Measurements from ENCODE around the gene SPAG6. TPM values are rescaled to one million over a fixed set of nuclear protein-coding genes. Genes with fewer than 3 reads are reported as not detected.

SPAG6 gene
- total and polyA plus RNA-seq, 2 of the 8 experiments (the other 6 are each of a cell fraction or from before 2014, with no cell fraction given) = 0.14 TPM; not detected in 1

- DNase-seq (ENCODE audit: low read depth in 1 of 2, low spot score in 2 of 2) = no peak
- no peak overlapping the region for H2AK5ac ChIP-seq (ENCODE audit: low read depth, low read length)
- TF ChIP-seq BACH1 (IDR thresholded peaks at IDR 0.05; ENCODE audit: low read length) (no peak), KDM4A (IDR thresholded peaks at IDR 0.05; ENCODE audit: low read depth, low read length, severe bottlenecking) (no peak), POLR2A (IDR thresholded peaks at IDR 0.05; ENCODE audit: control extremely low read depth in 1 of 2, low read depth in 2 of 2, low read length in 2 of 2) (no peak), RXRA (IDR thresholded peaks at IDR 0.05; ENCODE audit: insufficient read depth, low read depth, low read length) (no peak), JUN (IDR thresholded peaks at IDR 0.05; ENCODE audit: low read depth, low read length) (no peak), TCF12 (IDR thresholded peaks at IDR 0.05; ENCODE audit: low read depth, low read length) (no peak), HDAC6 (IDR thresholded peaks at IDR 0.05; ENCODE audit: low read depth, low read length) (no peak), USF2 (IDR thresholded peaks at IDR 0.05; ENCODE audit: low read length) (no peak), TAF7 (optimal IDR thresholded peaks at IDR 0.05; ENCODE audit: borderline replicate concordance, low read depth, low read length) (no peak), ATF3 (IDR thresholded peaks at IDR 0.05; ENCODE audit: insufficient read depth, low read depth, low read length) (no peak), KDM1A (IDR thresholded peaks at IDR 0.05; ENCODE audit: borderline replicate concordance, low read length) (no peak), MAFK (IDR thresholded peaks at IDR 0.05; ENCODE audit: low read depth, low read length) (no peak)
These were observed 90.4 kb downstream of the SPAG6 start for GRCh38 chr10:22435650-22436049.

More at GRCh38 chr10:22435650-22436049, 90.4 kb downstream of the SPAG6 start:
- Histone ChIP-seq H2BK15ac (ENCODE audit: low read length) (no peak overlapping the region; the same call in 1 of the 2 replicates), H3K4me1 (replicated peaks in 1 of 4; ENCODE audit: control insufficient read depth in 3 of 4, insufficient read depth in 4 of 4, low read length in 3 of 4) (peaks cover 0 to 6% (median 2%) of the 10 kb centered on the region in 4 experiments; a peak in 4 of 7 replicates), H3K9me3 (ENCODE audit: insufficient read depth in 2 of 2, low read depth in 1 of 2, low read length in 1 of 2) (no peaks in the 10 kb centered on the region), H3K14ac (ENCODE audit: insufficient read length) (no peak overlapping the region), H3K4me3 (ENCODE audit: extremely low read depth in 1 of 4, insufficient read depth in 2 of 4, low read depth in 3 of 4, low read length in 4 of 4) (no peak overlapping the region), H2BK5ac (ENCODE audit: low read depth, low read length) (no peak overlapping the region), H3K4me2 (ENCODE audit: insufficient read depth in 1 of 2, low read depth in 2 of 2, low read length in 2 of 2) (no peak overlapping the region; a peak in 1 of 4 replicates), H3K56ac (replicated peaks; ENCODE audit: insufficient read length, low read depth, low read length) (no peak overlapping the region), H3K23me2 (ENCODE audit: low read depth, low read length) (peaks cover 11% of the 10 kb centered on the region; the same call in 1 of the 2 replicates), H3K27me3 (replicated peaks in 1 of 4; ENCODE audit: control insufficient read depth in 3 of 4, extremely low read depth in 1 of 4, insufficient read depth in 3 of 4, low read length in 3 of 4) (peaks cover 21 to 50% (median 41%) of the 10 kb centered on the region in 4 experiments), H4K20me1 (replicated peaks in 1 of 2; ENCODE audit: control insufficient read depth in 1 of 2, insufficient read depth in 2 of 2, low read length in 2 of 2) (peaks cover 0 to 4% of the 10 kb centered on the region in 2 experiments), H3K36me3 (ENCODE audit: control insufficient read depth in 2 of 4, insufficient read depth in 4 of 4, low read length in 3 of 4) (peaks cover 0 to 3% (median 0%) of the 10 kb centered on the region in 4 experiments; a peak in 1 of 8 replicates), H4K91ac (replicated peaks; ENCODE audit: insufficient read length, low read length) (no peak overlapping the region), H3K4ac (replicated peaks; ENCODE audit: insufficient read length, low read depth, low read length) (no peak overlapping the region), H3K18ac (ENCODE audit: extremely low read depth, low read length) (no peak overlapping the region), H2BK20ac (ENCODE audit: low read length) (no peak overlapping the region), H3K79me2 (ENCODE audit: control insufficient read depth in 1 of 2, insufficient read depth in 2 of 2, low read length in 2 of 2) (no peaks in the 10 kb centered on the region), H3K23ac (ENCODE audit: insufficient read length) (no peak overlapping the region), H3K79me1 (ENCODE audit: low read depth, low read length) (no peaks in the 10 kb centered on the region), H2BK120ac (replicated peaks; ENCODE audit: low read depth, low read length) (no peak overlapping the region), H2BK12ac (ENCODE audit: low read depth, low read length) (no peak overlapping the region), H4K5ac (ENCODE audit: insufficient read length, low read depth, low read length) (no peak overlapping the region), H3K9ac (replicated peaks in 1 of 4; ENCODE audit: extremely low read depth in 1 of 4, low read depth in 3 of 4, low read length in 3 of 4) (no peak overlapping the region), H3K27ac (ENCODE audit: low read depth, low read length) (no peak overlapping the region), H4K8ac (ENCODE audit: extremely low read depth, insufficient read depth, low read length) (no peak overlapping the region), H2AFZ (ENCODE audit: low read length) (no peak overlapping the region)
- no peak for FAIRE-seq
- 92% methylated on average over 10 of the region's 10 CpGs; no CpG with 5 or more reads in 1 of the 2 experiments for WGBS, 2 experiments (ENCODE audit: extremely low coverage in 1 of 2, insufficient coverage in 1 of 2, insufficient read length in 1 of 2, insufficient replicate concordance in 2 of 2, low coverage in 1 of 2, low lambda C conversion rate in 2 of 2, missing lambda C conversion rate in 1 of 2)
- POLR2A ChIA-PET (ENCODE audit: partially characterized antibody) = interaction anchor here (1.2 to 1.6 kb wide), 2 partner anchors 40 to 90 kb away, joined by 3 to 4 read pairs; partner anchors contain the start of gene SPAG6
- CTCF ChIA-PET (ENCODE audit: partially characterized antibody) = no interaction called here

Data from H1 (cell line).